ENCODE measurements around the gene TREX2. TPM values are rescaled to one million over a fixed set of nuclear protein-coding genes. Genes with fewer than 3 reads are reported as not detected.

TREX2 gene
- total and polyA plus RNA-seq, 2 donors = 0.38 to 1.2 TPM

- H3K9me3 ChIP-seq (ENCODE audit: control insufficient read depth in 2 of 2, insufficient read depth in 1 of 2, low read length in 1 of 2) = no peaks in the 10 kb centered on the region
- peaks cover 3 to 25% of the 10 kb centered on the region in 2 donors for H3K36me3 ChIP-seq (ENCODE audit: control insufficient read depth in 2 of 2, insufficient read depth in 2 of 2, low read length in 1 of 2)
- no peak overlapping the region for H3K4me3 ChIP-seq (ENCODE audit: low read length in 2 of 2)
- no peaks in the 10 kb centered on the region for H3K4me1 ChIP-seq (ENCODE audit: control insufficient read depth in 2 of 2, insufficient read depth in 2 of 2, low read length in 2 of 2)
- DNase-seq (ENCODE audit: low read depth in 6 of 9, low spot score in 9 of 9) = no peak
- H3K27ac ChIP-seq (ENCODE audit: low read depth in 1 of 2, low read length in 1 of 2) = no peak overlapping the region
- H3K27me3 ChIP-seq (ENCODE audit: control insufficient read depth in 2 of 2, insufficient read depth in 1 of 2, low read length in 1 of 2) = no peaks in the 10 kb centered on the region
- 97% methylated on average over 8 of the region's 8 CpGs for WGBS
Measured at GRCh38 chrX:153450949-153451277, 5.1 kb upstream of the TREX2 start.

DNA sequence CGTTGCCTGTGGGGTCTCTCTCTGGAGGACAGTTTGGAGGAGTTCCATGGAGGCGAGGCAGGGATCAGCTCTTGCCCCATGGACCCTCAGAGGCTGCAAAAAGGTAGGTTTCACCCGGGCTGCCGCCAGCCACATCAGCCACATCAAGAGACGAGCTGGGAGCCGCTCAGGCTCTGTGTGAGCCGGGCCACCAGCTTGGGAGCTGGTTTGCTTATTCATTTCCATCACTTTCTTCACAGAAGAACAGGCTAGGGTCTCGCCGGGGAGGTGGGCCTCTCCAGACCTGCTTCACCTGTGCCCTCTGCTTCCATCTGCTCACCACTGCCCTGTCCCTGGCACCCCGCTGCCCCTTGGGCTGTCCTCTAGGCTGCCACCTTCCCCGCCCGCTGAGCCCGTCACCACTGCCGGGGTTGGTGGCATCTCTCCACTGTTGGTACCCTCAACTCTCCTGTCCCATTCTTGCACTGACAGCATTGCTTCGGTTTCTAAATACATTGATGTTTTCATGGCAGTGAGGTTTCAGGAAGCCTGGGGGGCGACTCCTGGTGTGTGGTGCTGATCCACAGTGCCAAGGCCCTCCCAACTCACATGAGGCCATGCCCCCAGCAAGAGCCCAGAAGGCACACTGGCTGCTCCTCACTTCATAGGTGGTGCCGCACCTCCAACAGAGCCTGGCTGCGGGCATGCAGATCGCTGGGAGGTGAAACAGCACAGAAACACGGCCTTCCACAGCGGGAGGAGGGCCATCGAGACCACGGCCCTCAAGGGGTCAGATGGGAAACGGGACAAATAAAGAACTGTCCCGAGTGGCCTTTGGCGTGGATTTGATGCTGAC, 4.5 kb upstream of the TREX2 start:
- Histone ChIP-seq H3K9me3 (ENCODE audit: control insufficient read depth in 2 of 2, insufficient read depth in 1 of 2, low read length in 1 of 2) (peaks cover 0 to under 1% of the 10 kb centered on the region in 2 donors), H3K36me3 (ENCODE audit: control insufficient read depth in 2 of 2, insufficient read depth in 2 of 2, low read length in 1 of 2) (peaks cover 3 to 19% of the 10 kb centered on the region in 2 donors), H3K27me3 (ENCODE audit: control insufficient read depth in 2 of 2, insufficient read depth in 1 of 2, low read length in 1 of 2) (no peaks in the 10 kb centered on the region), H3K4me3 (ENCODE audit: low read length in 2 of 2) (no peak overlapping the region), H3K4me1 (ENCODE audit: control insufficient read depth in 2 of 2, insufficient read depth in 2 of 2, low read length in 2 of 2) (no peaks in the 10 kb centered on the region), H3K27ac (ENCODE audit: low read depth in 1 of 2, low read length in 1 of 2) (no peak overlapping the region)
- no peak for DNase-seq (ENCODE audit: low read depth in 6 of 9, low spot score in 9 of 9)
- 99% methylated on average over 26 of the region's 26 CpGs for WGBS

DNA sequence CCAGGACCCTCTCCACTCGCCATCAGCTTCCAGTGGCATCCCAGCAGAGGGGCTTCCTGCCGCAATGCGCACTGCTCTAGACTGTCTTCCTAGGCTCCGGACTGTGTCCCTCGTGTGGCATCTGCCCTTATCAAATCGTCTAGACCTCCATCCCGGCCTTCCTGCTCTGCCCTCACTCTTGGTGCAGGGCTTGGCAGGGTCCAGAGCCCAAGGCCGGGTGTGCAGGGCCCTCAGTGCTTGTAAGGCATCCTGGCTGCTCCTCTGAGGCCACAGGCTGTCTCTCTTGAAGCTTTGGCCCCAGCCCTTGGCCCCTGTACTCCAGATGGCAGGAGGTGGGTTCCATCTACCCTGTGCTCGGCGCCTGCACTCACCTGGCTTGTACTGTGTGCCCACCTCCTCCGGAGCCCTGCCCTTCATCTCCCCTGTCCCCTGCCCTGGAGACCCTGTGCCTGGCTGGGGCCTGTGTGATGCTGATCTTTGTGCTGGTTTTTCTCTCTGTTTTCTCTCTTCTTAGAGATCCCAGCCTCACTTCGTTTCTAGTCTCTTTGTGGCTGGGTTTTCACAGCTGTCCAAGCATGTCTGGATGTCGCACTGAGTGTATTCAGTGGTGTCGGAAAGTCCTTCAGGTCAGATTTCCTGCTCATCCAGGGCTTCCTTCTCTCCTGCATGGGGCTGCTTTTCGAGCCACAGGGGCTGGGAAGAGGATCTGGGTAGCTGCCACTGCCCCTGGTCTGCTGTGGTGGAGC, 3.7 kb upstream of the TREX2 start:
- H3K4me3 ChIP-seq (ENCODE audit: low read length in 2 of 2) = no peak overlapping the region
- peaks cover 0 to 4% of the 10 kb centered on the region in 2 donors for H3K9me3 ChIP-seq (ENCODE audit: control insufficient read depth in 2 of 2, insufficient read depth in 1 of 2, low read length in 1 of 2)
- H3K27ac ChIP-seq (ENCODE audit: low read depth in 1 of 2, low read length in 1 of 2) = no peak overlapping the region
- peaks cover 0 to 14% of the 10 kb centered on the region in 2 donors for H3K36me3 ChIP-seq (ENCODE audit: control insufficient read depth in 2 of 2, insufficient read depth in 2 of 2, low read length in 1 of 2)
- 97% methylated on average over 15 of the region's 15 CpGs for WGBS
- no peaks in the 10 kb centered on the region for H3K27me3 ChIP-seq (ENCODE audit: control insufficient read depth in 2 of 2, insufficient read depth in 1 of 2, low read length in 1 of 2)
- no peak for DNase-seq (ENCODE audit: low read depth in 6 of 9, low spot score in 9 of 9)
- no peaks in the 10 kb centered on the region for H3K4me1 ChIP-seq (ENCODE audit: control insufficient read depth in 2 of 2, insufficient read depth in 2 of 2, low read length in 2 of 2)

DNA sequence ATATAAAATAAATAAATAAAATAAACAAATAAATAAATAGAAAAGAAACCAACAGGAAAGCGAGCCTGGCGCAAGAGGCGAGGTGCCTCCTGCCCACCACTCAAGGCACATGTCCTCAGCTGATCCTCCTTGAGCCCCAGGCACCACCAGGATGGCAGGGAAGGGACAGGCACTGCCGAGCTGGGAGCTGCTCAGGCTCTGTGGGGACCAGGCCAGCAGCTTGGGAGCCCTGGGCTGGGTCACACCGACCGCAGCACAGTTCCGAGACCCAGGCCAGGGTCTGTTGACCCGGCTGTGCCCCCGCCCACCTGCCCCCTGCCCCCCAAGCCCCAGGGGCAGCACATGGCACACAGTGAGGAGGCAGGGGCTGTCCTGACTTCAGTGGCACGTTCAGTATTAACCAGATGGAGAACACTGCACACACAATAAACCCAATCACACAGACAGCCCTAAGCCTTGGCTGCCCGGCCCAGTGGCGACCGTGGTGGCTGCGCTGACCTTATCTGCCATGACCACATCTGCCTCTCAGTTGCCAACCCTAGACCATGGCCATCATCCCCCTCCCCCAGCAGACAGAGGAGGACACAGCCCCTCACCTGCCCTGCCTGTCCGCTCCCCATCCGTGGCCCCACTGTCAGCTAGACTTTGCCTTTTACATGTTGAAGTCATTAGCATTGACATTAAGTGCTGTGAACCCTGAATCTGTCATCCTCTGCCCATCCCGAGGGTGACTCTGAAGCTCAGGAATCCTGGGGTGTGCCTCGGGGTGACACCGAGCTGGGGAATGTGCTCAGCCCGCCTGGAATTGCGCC, 2.9 kb upstream of the TREX2 start:
- no peak for DNase-seq (ENCODE audit: low read depth in 6 of 9, low spot score in 9 of 9)
- 98% methylated on average over 21 of the region's 21 CpGs for WGBS
- H3K36me3 ChIP-seq (ENCODE audit: control insufficient read depth in 2 of 2, insufficient read depth in 2 of 2, low read length in 1 of 2) = peaks cover 0 to 9% of the 10 kb centered on the region in 2 donors

DNA sequence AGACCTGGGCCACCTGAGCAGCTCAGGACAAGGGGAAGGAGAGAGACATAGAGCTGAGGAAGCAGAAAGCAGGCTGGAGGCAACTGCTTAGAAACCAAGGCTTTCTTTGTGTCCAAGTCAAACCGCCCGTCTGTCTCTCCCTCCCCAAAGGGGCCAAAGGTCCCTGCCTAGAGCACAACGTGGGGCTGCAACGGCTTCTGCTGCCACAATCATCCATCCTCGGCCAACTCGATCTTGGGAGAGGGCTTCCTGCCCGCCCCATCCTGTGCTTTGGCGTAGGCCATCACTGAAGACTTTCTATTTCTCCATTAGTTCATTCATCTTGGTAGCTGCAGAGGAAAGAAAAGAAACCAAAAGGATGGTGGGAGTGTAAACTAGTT, 1.7 kb upstream of the TREX2 start:
- Histone ChIP-seq H3K27ac (ENCODE audit: low read depth in 1 of 2, low read length in 1 of 2) (no peak overlapping the region), H3K4me3 (ENCODE audit: low read length in 2 of 2) (no peak overlapping the region), H3K27me3 (ENCODE audit: control insufficient read depth in 2 of 2, insufficient read depth in 1 of 2, low read length in 1 of 2) (no peaks in the 10 kb centered on the region), H3K9me3 (ENCODE audit: control insufficient read depth in 2 of 2, insufficient read depth in 1 of 2, low read length in 1 of 2) (peaks cover 0 to 4% of the 10 kb centered on the region in 2 donors), H3K4me1 (ENCODE audit: control insufficient read depth in 2 of 2, insufficient read depth in 2 of 2, low read length in 2 of 2) (no peaks in the 10 kb centered on the region), H3K36me3 (ENCODE audit: control insufficient read depth in 2 of 2, insufficient read depth in 2 of 2, low read length in 1 of 2) (peaks cover 0 to 9% of the 10 kb centered on the region in 2 donors)
- no peak for DNase-seq (ENCODE audit: low read depth in 6 of 9, low spot score in 9 of 9)
- 94% methylated on average over 8 of the region's 8 CpGs for WGBS

More for the DNA sequence above, 2.9 kb upstream of the TREX2 start:
- no peaks in the 10 kb centered on the region for H3K27me3 ChIP-seq (ENCODE audit: control insufficient read depth in 2 of 2, insufficient read depth in 1 of 2, low read length in 1 of 2)
- H3K9me3 ChIP-seq (ENCODE audit: control insufficient read depth in 2 of 2, insufficient read depth in 1 of 2, low read length in 1 of 2) = peaks cover 0 to 4% of the 10 kb centered on the region in 2 donors
- H3K27ac ChIP-seq (ENCODE audit: low read depth in 1 of 2, low read length in 1 of 2) = no peak overlapping the region
- no peaks in the 10 kb centered on the region for H3K4me1 ChIP-seq (ENCODE audit: control insufficient read depth in 2 of 2, insufficient read depth in 2 of 2, low read length in 2 of 2)
- H3K4me3 ChIP-seq (ENCODE audit: low read length in 2 of 2) = no peak overlapping the region

DNA sequence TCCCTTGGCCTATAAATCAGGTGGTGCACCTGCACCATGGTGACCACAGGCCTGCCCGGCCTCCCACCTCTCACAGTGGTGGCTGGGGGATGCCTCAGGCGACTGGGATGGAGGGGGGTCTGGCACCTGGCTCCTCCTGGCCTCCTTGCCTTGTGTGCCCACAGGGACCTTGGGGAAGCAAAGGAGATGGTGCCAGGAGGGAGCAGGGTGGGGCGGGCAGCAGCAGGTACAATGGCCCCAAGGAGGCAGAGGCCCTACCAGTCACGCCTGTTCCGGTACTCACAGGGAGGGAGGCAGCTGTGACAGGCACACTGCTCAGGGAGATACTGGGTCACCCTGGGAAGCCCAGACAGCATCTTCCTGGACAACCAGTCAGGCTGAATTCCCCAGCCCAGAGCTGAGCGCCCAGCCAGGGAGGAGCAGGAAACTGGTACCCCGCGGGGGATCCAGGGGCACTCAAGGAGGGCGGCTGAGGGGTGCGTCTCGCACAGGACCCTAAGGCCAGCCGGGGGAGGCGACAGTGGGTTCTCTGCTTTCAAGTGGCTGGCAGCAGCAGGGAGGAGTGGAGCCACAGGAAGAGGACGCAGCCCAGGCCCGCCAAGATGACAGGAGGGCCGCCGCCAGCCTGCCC, 1.2 kb upstream of the TREX2 start:
- H3K27me3 ChIP-seq (ENCODE audit: control insufficient read depth in 2 of 2, insufficient read depth in 1 of 2, low read length in 1 of 2) = no peaks in the 10 kb centered on the region
- no peak for DNase-seq (ENCODE audit: low read depth in 6 of 9, low spot score in 9 of 9)

DNA sequence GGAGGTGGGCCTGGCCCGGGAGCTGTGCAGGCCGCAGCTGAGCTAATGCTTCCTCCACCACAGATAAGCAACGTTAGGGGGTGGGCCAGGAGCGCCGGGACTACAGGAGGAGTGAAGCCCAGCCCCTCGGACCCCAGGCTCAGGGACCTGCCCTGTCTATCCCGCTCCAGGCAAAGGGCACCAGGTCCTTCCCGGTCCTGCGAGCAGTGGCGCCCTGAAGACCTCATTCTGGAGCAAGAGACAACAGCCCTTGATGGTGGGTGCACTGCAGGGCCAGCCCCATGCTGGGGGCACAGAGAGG, 730 bp upstream of the TREX2 start:
- Histone ChIP-seq H3K4me1 (ENCODE audit: control insufficient read depth in 2 of 2, insufficient read depth in 2 of 2, low read length in 2 of 2) (no peaks in the 10 kb centered on the region), H3K27me3 (ENCODE audit: control insufficient read depth in 2 of 2, insufficient read depth in 1 of 2, low read length in 1 of 2) (no peaks in the 10 kb centered on the region), H3K36me3 (ENCODE audit: control insufficient read depth in 2 of 2, insufficient read depth in 2 of 2, low read length in 1 of 2) (peaks cover 0 to 9% of the 10 kb centered on the region in 2 donors), H3K27ac (ENCODE audit: low read depth in 1 of 2, low read length in 1 of 2) (no peak overlapping the region), H3K4me3 (ENCODE audit: low read length in 2 of 2) (no peak overlapping the region), H3K9me3 (ENCODE audit: control insufficient read depth in 2 of 2, insufficient read depth in 1 of 2, low read length in 1 of 2) (peaks cover 0 to 4% of the 10 kb centered on the region in 2 donors)
- 90% methylated on average over 10 of the region's 10 CpGs for WGBS
- no peak for DNase-seq (ENCODE audit: low read depth in 6 of 9, low spot score in 9 of 9)

More for the DNA sequence above, 1.2 kb upstream of the TREX2 start:
- Histone ChIP-seq H3K4me1 (ENCODE audit: control insufficient read depth in 2 of 2, insufficient read depth in 2 of 2, low read length in 2 of 2) (no peaks in the 10 kb centered on the region), H3K4me3 (ENCODE audit: low read length in 2 of 2) (no peak overlapping the region), H3K27ac (ENCODE audit: low read depth in 1 of 2, low read length in 1 of 2) (no peak overlapping the region), H3K36me3 (ENCODE audit: control insufficient read depth in 2 of 2, insufficient read depth in 2 of 2, low read length in 1 of 2) (peaks cover 0 to 9% of the 10 kb centered on the region in 2 donors), H3K9me3 (ENCODE audit: control insufficient read depth in 2 of 2, insufficient read depth in 1 of 2, low read length in 1 of 2) (peaks cover 0 to 4% of the 10 kb centered on the region in 2 donors)
- WGBS = 96% methylated on average over 17 of the region's 17 CpGs

GRCh38 chrX:153445106-153445855, 575 bp downstream of the TREX2 start:
- Histone ChIP-seq H3K27ac (ENCODE audit: low read depth in 1 of 2, low read length in 1 of 2) (no peak overlapping the region), H3K9me3 (ENCODE audit: control insufficient read depth in 2 of 2, insufficient read depth in 1 of 2, low read length in 1 of 2) (peaks cover 0 to 4% of the 10 kb centered on the region in 2 donors), H3K4me1 (ENCODE audit: control insufficient read depth in 2 of 2, insufficient read depth in 2 of 2, low read length in 2 of 2) (no peaks in the 10 kb centered on the region), H3K36me3 (ENCODE audit: control insufficient read depth in 2 of 2, insufficient read depth in 2 of 2, low read length in 1 of 2) (peaks cover 0 to 9% of the 10 kb centered on the region in 2 donors), H3K27me3 (ENCODE audit: control insufficient read depth in 2 of 2, insufficient read depth in 1 of 2, low read length in 1 of 2) (no peaks in the 10 kb centered on the region), H3K4me3 (ENCODE audit: low read length in 2 of 2) (no peak overlapping the region)
- 97% methylated on average over 35 of the region's 35 CpGs for WGBS
- no peak for DNase-seq (ENCODE audit: low read depth in 6 of 9, low spot score in 9 of 9)

Data from thymus (tissue), 11 donors.